Naive thymus-derived CD4-positive, alpha-beta T cell (primary cell): Measurements from ENCODE around the gene TVP23A. TPM values are rescaled to one million over a fixed set of nuclear protein-coding genes. Genes with fewer than 3 reads are reported as not detected.

Source experiments
- ATAC-seq: fragments of 150-1000 bp; cut with Tn5 transposase; 2 replicates; pipeline ENCODE4 v1.10.0; 2021; ENCODE audit warnings: mild to moderate bottlenecking, moderate library complexity
- CTCF ChIA-PET: fragments of 350-600 bp; sonication (Branson Sonifier 250); formaldehyde crosslinking; loops from one replicate; lab custom pipeline; 2021; ENCODE audit warnings: antibody characterized with exemption; lab: Charles Lee
- POLR2A ChIA-PET: fragments of 350-600 bp; sonication (Branson Sonifier 250); formaldehyde crosslinking; loops from one replicate; lab custom pipeline; 2021; ENCODE audit warnings: antibody characterized with exemption, inconsistent platforms; lab: Charles Lee
- DNase-seq, 9 donors: peaks; one replicate each; pipeline versions ENCODE4 v3.0.0 to v3.0.0-alpha.2; 2020 to 2022; ENCODE audit warnings: mixed read lengths in 1 of 9
- H3K27ac ChIP-seq: one replicate; pipeline ENCODE4 v1.7.0; 2013; ENCODE audit warnings: mild to moderate bottlenecking, low read depth, low read length, moderate library complexity
- H3K27me3 ChIP-seq, 2 donors: one replicate each; pipeline ENCODE4 v1.7.0; 2013; ENCODE audit warnings: low read length in 2 of 2, mild to moderate bottlenecking in 2 of 2, moderate library complexity in 2 of 2; ENCODE audit not compliant: control insufficient read depth in 2 of 2, insufficient read depth in 2 of 2
- H3K36me3 ChIP-seq, 3 experiments: 1 replicate in 2 of 3; 2 replicates in 1 of 3; pipeline ENCODE4 v1.7.0; 2013; ENCODE audit warnings: low read length in 3 of 3, mild to moderate bottlenecking in 3 of 3, moderate library complexity in 1 of 3; ENCODE audit not compliant: insufficient read depth in 3 of 3, control insufficient read depth in 2 of 3
- H3K4me1 ChIP-seq, 2 donors: one replicate each; pipeline ENCODE4 v1.7.0; 2013; ENCODE audit warnings: low read length in 2 of 2, mild to moderate bottlenecking in 2 of 2, moderate library complexity in 1 of 2; ENCODE audit not compliant: control insufficient read depth in 2 of 2, insufficient read depth in 2 of 2
- H3K4me3 ChIP-seq: 2 replicates; pipeline ENCODE4 v1.7.0; 2013; ENCODE audit warnings: mild to moderate bottlenecking, low read length
- H3K9me3 ChIP-seq, 3 experiments: 1 replicate in 2 of 3; 2 replicates in 1 of 3; pipeline ENCODE4 v1.7.0; 2013; ENCODE audit warnings: low read length in 3 of 3; ENCODE audit not compliant: control insufficient read depth in 2 of 3
- H3K27ac Mint-ChIP-seq, 9 donors: one replicate each; pipeline ENCODE4 v1.8.0; 2020 to 2022; ENCODE audit warnings: mixed read lengths in 9 of 9, mild to moderate bottlenecking in 8 of 9, moderate library complexity in 5 of 9, inconsistent platforms in 2 of 9
- H3K27me3 Mint-ChIP-seq, 5 donors: one replicate each; pipeline ENCODE4 v1.8.0; 2021 to 2022; ENCODE audit warnings: mixed read lengths in 5 of 5, mild to moderate bottlenecking in 1 of 5
- H3K36me3 Mint-ChIP-seq, 5 donors: one replicate each; pipeline ENCODE4 v1.8.0; 2020 to 2022; ENCODE audit warnings: mixed read lengths in 5 of 5, mild to moderate bottlenecking in 3 of 5, inconsistent platforms in 1 of 5
- H3K4me1 Mint-ChIP-seq, 7 donors: one replicate each; pipeline ENCODE4 v1.8.0; 2020 to 2022; ENCODE audit warnings: mixed read lengths in 7 of 7, mild to moderate bottlenecking in 3 of 7, inconsistent platforms in 1 of 7
- H3K4me3 Mint-ChIP-seq, 10 donors: one replicate each; pipeline ENCODE4 v1.8.0; 2020 to 2022; ENCODE audit warnings: mild to moderate bottlenecking in 10 of 10, mixed read lengths in 10 of 10, moderate library complexity in 6 of 10, inconsistent platforms in 2 of 10
- H3K9me3 Mint-ChIP-seq, 11 donors: one replicate each; pipeline ENCODE4 v1.8.0; 2020 to 2022; ENCODE audit warnings: mixed read lengths in 11 of 11, mild to moderate bottlenecking in 4 of 11, inconsistent platforms in 1 of 11, moderate library complexity in 1 of 11
- intact Hi-C, 2 donors: fragments of 100-400 bp; cut with micrococcal nuclease; formaldehyde crosslinking; loops; one replicate each; pipeline ENCODE4 v1.15.1; 2023
- polyA plus RNA-seq, 2 donors: library from polyadenylated mRNA; unstranded; fragments of 300-500 nt; fragmentation: Illumina TruSeq; gene quantifications; one replicate each; pipeline ENCODE4 v1.2.3, GENCODE V29; 2021
- total RNA-seq, 6 experiments: library from RNA in 5 of 6; stranded (reverse) in 5 of 6; gene quantifications; 1 replicate in 5 of 6; 2 replicates in 1 of 6; pipeline ENCODE4 v1.2.3 and lab custom pipeline; 2021 to 2026

Gene TVP23A
- total and polyA plus RNA-seq, 7 experiments from 2014 or later = 0.10 to 0.17 (median 0.15) TPM; not detected in 4

GRCh38 chr16:10767127-10767526, 51.5 kb downstream of the TVP23A start:
- ChIA-PET CTCF (no interaction called here), POLR2A (no interaction called here)
- peaks cover 5 to 35% (median 12%) of the 10 kb centered on the region in 7 donors for H3K4me1 Mint-ChIP-seq
- Histone ChIP-seq H3K36me3 (peaks cover 0 to 56% (median 2%) of the 10 kb centered on the region in 3 experiments), H3K27me3 (no peaks in the 10 kb centered on the region), H3K27ac (no peak overlapping the region), H3K9me3 (no peaks in the 10 kb centered on the region), H3K4me3 (no peak overlapping the region), H3K4me1 (peaks cover 0 to 21% of the 10 kb centered on the region in 2 donors)
- no peak for ATAC-seq
- DNase-seq = no peak
- peaks cover 6 to 42% (median 26%) of the 10 kb centered on the region in 5 donors for H3K36me3 Mint-ChIP-seq
- H3K9me3 Mint-ChIP-seq = peaks cover 0 to 8% (median 0%) of the 10 kb centered on the region in 11 donors
- H3K27ac Mint-ChIP-seq = peak overlapping the region in 2 of 9 donors; percentile 25 to 36
- no peaks in the 10 kb centered on the region for H3K27me3 Mint-ChIP-seq
- intact Hi-C loops = no loop called here
- no peak overlapping the region for H3K4me3 Mint-ChIP-seq

- intact Hi-C loops = no loop called here
- H3K4me3 Mint-ChIP-seq = no peak overlapping the region
- DNase-seq = no peak
- H3K4me3 ChIP-seq = no peak overlapping the region
- POLR2A ChIA-PET = no interaction called here
- CTCF ChIA-PET = no interaction called here
- H3K27me3 ChIP-seq = no peaks in the 10 kb centered on the region
- H3K4me1 ChIP-seq = peaks cover 0 to 21% of the 10 kb centered on the region in 2 donors
- H3K9me3 ChIP-seq = no peaks in the 10 kb centered on the region
- H3K4me1 Mint-ChIP-seq = peaks cover 2 to 28% (median 7%) of the 10 kb centered on the region in 7 donors
- peak; percentile 80 for ATAC-seq
- H3K36me3 ChIP-seq = peaks cover 8 to 69% (median 14%) of the 10 kb centered on the region in 3 experiments
- peaks cover 12 to 51% (median 33%) of the 10 kb centered on the region in 5 donors for H3K36me3 Mint-ChIP-seq
- H3K27ac ChIP-seq = no peak overlapping the region
- no peaks in the 10 kb centered on the region for H3K27me3 Mint-ChIP-seq
- peaks cover 0 to 8% (median 0%) of the 10 kb centered on the region in 11 donors for H3K9me3 Mint-ChIP-seq
- H3K27ac Mint-ChIP-seq = peak overlapping the region in 2 of 9 donors; percentile 0 to 13
These were observed 52.8 kb downstream of the TVP23A start for GRCh38 chr16:10765772-10766171.

- Mint-ChIP-seq H3K27me3 (no peaks in the 10 kb centered on the region), H3K4me1 (peaks cover 0 to 25% (median 6%) of the 10 kb centered on the region in 7 donors), H3K27ac (peak overlapping the region in 2 of 9 donors; percentile 5 to 18), H3K4me3 (no peak overlapping the region), H3K36me3 (peaks cover 20 to 64% (median 45%) of the 10 kb centered on the region in 5 donors), H3K9me3 (peaks cover 0 to 8% (median 0%) of the 10 kb centered on the region in 11 donors)
- peaks cover 0 to 21% of the 10 kb centered on the region in 2 donors for H3K4me1 ChIP-seq
- no peak overlapping the region for H3K27ac ChIP-seq
- no peak overlapping the region for H3K4me3 ChIP-seq
- no peak for DNase-seq
- no peak for ATAC-seq
- ChIA-PET POLR2A (no interaction called here), CTCF (no interaction called here)
- H3K27me3 ChIP-seq = no peaks in the 10 kb centered on the region
- H3K9me3 ChIP-seq = no peaks in the 10 kb centered on the region
- H3K36me3 ChIP-seq = peaks cover 21 to 85% (median 29%) of the 10 kb centered on the region in 3 experiments
- intact Hi-C loops = no loop called here
These were observed 55.1 kb downstream of the TVP23A start for GRCh38 chr16:10763456-10763855.

- DNase-seq = no peak
- ATAC-seq = no peak
- no peaks in the 10 kb centered on the region for H3K27me3 Mint-ChIP-seq
- H3K36me3 ChIP-seq = peaks cover 31 to 88% (median 38%) of the 10 kb centered on the region in 3 experiments
- intact Hi-C loops = no loop called here
- H3K4me3 ChIP-seq = no peak overlapping the region
- no peak overlapping the region for H3K4me3 Mint-ChIP-seq
- no peak overlapping the region for H3K27ac Mint-ChIP-seq
- no peaks in the 10 kb centered on the region for H3K27me3 ChIP-seq
- H3K27ac ChIP-seq = no peak overlapping the region
- H3K4me1 Mint-ChIP-seq = peaks cover 0 to 25% (median 6%) of the 10 kb centered on the region in 7 donors
- H3K9me3 ChIP-seq = no peaks in the 10 kb centered on the region
- ChIA-PET POLR2A (no interaction called here), CTCF (no interaction called here)
- H3K4me1 ChIP-seq = peaks cover 0 to 21% of the 10 kb centered on the region in 2 donors
- H3K9me3 Mint-ChIP-seq = peaks cover 0 to 8% (median 0%) of the 10 kb centered on the region in 11 donors
- H3K36me3 Mint-ChIP-seq = peaks cover 21 to 65% (median 42%) of the 10 kb centered on the region in 5 donors
These were observed 56.1 kb downstream of the TVP23A start for GRCh38 chr16:10762336-10763016.

- Mint-ChIP-seq H3K36me3 (peaks cover 24 to 62% (median 45%) of the 10 kb centered on the region in 5 donors), H3K27ac (no peak overlapping the region), H3K27me3 (no peaks in the 10 kb centered on the region), H3K9me3 (peaks cover 0 to 8% (median 0%) of the 10 kb centered on the region in 11 donors), H3K4me1 (peaks cover 0 to 25% (median 6%) of the 10 kb centered on the region in 7 donors), H3K4me3 (no peak overlapping the region)
- no peak overlapping the region for H3K4me3 ChIP-seq
- no peaks in the 10 kb centered on the region for H3K27me3 ChIP-seq
- no peak overlapping the region for H3K27ac ChIP-seq
- ChIA-PET CTCF (no interaction called here), POLR2A (no interaction called here)
- no peaks in the 10 kb centered on the region for H3K9me3 ChIP-seq
- peaks cover 34 to 93% (median 38%) of the 10 kb centered on the region in 3 experiments for H3K36me3 ChIP-seq
- peaks cover 0 to 19% of the 10 kb centered on the region in 2 donors for H3K4me1 ChIP-seq
- DNase-seq = no peak
- no peak for ATAC-seq
- intact Hi-C loops = no loop called here
These were observed 57.2 kb downstream of the TVP23A start for GRCh38 chr16:10761373-10761772.

GRCh38 chr16:10760858-10761257, 57.7 kb downstream of the TVP23A start:
- ChIA-PET CTCF (no interaction called here), POLR2A (no interaction called here)

More at GRCh38 chr16:10760858-10761257, 57.7 kb downstream of the TVP23A start:
- H3K4me3 ChIP-seq = no peak overlapping the region
- H3K36me3 ChIP-seq = peaks cover 34 to 96% (median 38%) of the 10 kb centered on the region in 3 experiments
- H3K36me3 Mint-ChIP-seq = peaks cover 25 to 62% (median 45%) of the 10 kb centered on the region in 5 donors
- no peak for ATAC-seq
- no peak overlapping the region for H3K27ac Mint-ChIP-seq
- no peaks in the 10 kb centered on the region for H3K27me3 ChIP-seq
- H3K27me3 Mint-ChIP-seq = no peaks in the 10 kb centered on the region
- no peaks in the 10 kb centered on the region for H3K9me3 ChIP-seq
- no peak overlapping the region for H3K4me3 Mint-ChIP-seq
- DNase-seq = no peak
- intact Hi-C loops = no loop called here
- H3K4me1 ChIP-seq = peaks cover 0 to 14% of the 10 kb centered on the region in 2 donors
- H3K4me1 Mint-ChIP-seq = peaks cover 0 to 20% (median 4%) of the 10 kb centered on the region in 7 donors
- no peak overlapping the region for H3K27ac ChIP-seq
- H3K9me3 Mint-ChIP-seq = peaks cover 0 to 8% (median 0%) of the 10 kb centered on the region in 11 donors
